Breast epithelium (tissue), 4 donors: ENCODE data around the gene SPATA6L. TPM values are rescaled to one million over a fixed set of nuclear protein-coding genes. Genes with fewer than 3 reads are reported as not detected.
"Not testable (repeated sequence)": the region's sequence is repeated elsewhere in the genome, so short reads cannot be mapped to it uniquely, and the experiment has no call there.

Source experiments
- DNase-seq, 2 donors: peaks; one replicate each; pipeline ENCODE4 v3.0.0-alpha.2; 2019; ENCODE audit warnings: low spot score in 2 of 2
- H3K27ac ChIP-seq, 2 donors: fragments of 200-600 bp; sonication (generic) in 1 of 2; one replicate each; pipeline ENCODE4 v1.5.1; 2016 to 2019; ENCODE audit warnings: mild to moderate bottlenecking in 1 of 2
- H3K27me3 ChIP-seq, 2 donors: fragments of 200-600 bp; sonication (generic) in 1 of 2; one replicate each; pipeline versions ENCODE4 v1.5.1 to v1.6.0; 2017 to 2019; ENCODE audit warnings: control low read depth in 1 of 2, mild to moderate bottlenecking in 1 of 2
- H3K36me3 ChIP-seq: fragments of 200-600 bp; one replicate; pipeline ENCODE4 v1.5.1; 2019
- H3K4me1 ChIP-seq, 2 donors: fragments of 200-600 bp; sonication (generic); one replicate each; pipeline ENCODE4 v1.5.1; 2016 to 2019; ENCODE audit warnings: control low read depth in 1 of 2
- H3K4me3 ChIP-seq, 3 donors: fragments of 200-600 bp; sonication (generic); 1 replicate in 2 of 3; 2 replicates in 1 of 3; pipeline ENCODE4 v1.5.1; 2016 to 2019; ENCODE audit warnings: mild to moderate bottlenecking in 3 of 3, moderate library complexity in 2 of 3
- H3K9me3 ChIP-seq, 2 donors: fragments of 200-600 bp; sonication (generic) in 1 of 2; one replicate each; pipeline ENCODE4 v1.5.1; 2016 to 2019; ENCODE audit warnings: control low read depth in 1 of 2
- CTCF ChIP-seq, 3 donors: fragments of 450-650 bp; IDR thresholded peaks; one replicate each; pipeline ENCODE4 v1.5.1; 2016 to 2017; ENCODE audit warnings: antibody characterized with exemption in 3 of 3, mild to moderate bottlenecking in 3 of 3, moderate library complexity in 3 of 3
- POLR2A ChIP-seq: fragments of 450-650 bp; IDR thresholded peaks from one replicate; pipeline ENCODE4 v1.6.1; 2016; ENCODE audit warnings: antibody characterized with exemption, mild to moderate bottlenecking, moderate library complexity
- POLR2AphosphoS5 ChIP-seq, 3 donors: sonication (generic); formaldehyde crosslinking; IDR thresholded peaks; one replicate each; pipeline ENCODE4 v1.6.1; 2017; ENCODE audit warnings: antibody characterized with exemption in 3 of 3
- intact Hi-C: fragments of 100-400 bp; cut with DNase I; formaldehyde crosslinking; loops from one replicate; pipeline ENCODE4 v1.15.1; 2023; ENCODE audit warnings: low total_unique reads
- total RNA-seq, 3 donors: library from RNA; depleted of rRNA; stranded (reverse); fragments of >200 nt; gene quantifications; one replicate each; pipeline ENCODE4 v1.1.0, GENCODE V29; 2016

Gene SPATA6L
- total RNA-seq, 3 donors from 2014 or later = 1.4 to 22.5 (median 14.4) TPM

- H3K4me1 ChIP-seq = peaks cover 0 to 11% of the 10 kb centered on the region in 2 donors
These were observed 3.1 kb downstream of the SPATA6L start for GRCh38 chr9:4662989-4663792.

GRCh38 chr9:4662108-4662988, 3.9 kb downstream of the SPATA6L start, which contains the start of gene PLPP6:
Gene PLPP6 (plus strand): TSS chr9:4662294. CDS start chr9:4662376, 82 bp downstream.
- Histone ChIP-seq H3K9me3 (no peaks in the 10 kb centered on the region), H3K4me3 (peak within 1 kb of the TSS; percentile 86 to 94 (median 90)), H3K4me1 (peaks cover 0 to 11% of the 10 kb centered on the region in 2 donors), H3K27me3 (no peaks in the 10 kb centered on the region), H3K27ac (peak within 1 kb of the TSS; percentile 92), H3K36me3 (no peaks in the 10 kb centered on the region)
- peak; percentile 88 to 93 for DNase-seq
- intact Hi-C loops = no loop called here
- peak; percentile 53 for TF ChIP-seq POLR2A
- TF ChIP-seq POLR2AphosphoS5 (IDR thresholded peaks at IDR 0.05) = peak; percentile 72 to 87 (median 86)
- TF ChIP-seq CTCF (IDR thresholded peaks at IDR 0.05) = peak; percentile 16 to 69 (median 45)

More at GRCh38 chr9:4662989-4663792, 3.1 kb downstream of the SPATA6L start:
- Histone ChIP-seq H3K36me3 (no peaks in the 10 kb centered on the region), H3K4me3 (peak overlapping the region; percentile 86 to 94 (median 90)), H3K9me3 (no peaks in the 10 kb centered on the region), H3K27me3 (no peaks in the 10 kb centered on the region), H3K27ac (peak overlapping the region; percentile 92)
- intact Hi-C loops = no loop called here
- DNase-seq = no peak
- TF ChIP-seq POLR2AphosphoS5 (IDR thresholded peaks at IDR 0.05) (peak in 1 of 3 donors; percentile 7), POLR2A (no peak)

GRCh38 chr9:4661611-4662010, 4.7 kb downstream of the SPATA6L start:
- H3K9me3 ChIP-seq = no peaks in the 10 kb centered on the region
- H3K36me3 ChIP-seq = no peaks in the 10 kb centered on the region
- peaks cover 0 to 11% of the 10 kb centered on the region in 2 donors for H3K4me1 ChIP-seq
- H3K27me3 ChIP-seq = no peaks in the 10 kb centered on the region
- peak overlapping the region; percentile 86 to 94 (median 90) for H3K4me3 ChIP-seq
- no peak for TF ChIP-seq CTCF (IDR thresholded peaks at IDR 0.05)
- TF ChIP-seq POLR2A = no peak
- no peak for TF ChIP-seq POLR2AphosphoS5 (IDR thresholded peaks at IDR 0.05)
- DNase-seq = no peak
- peak overlapping the region; percentile 92 for H3K27ac ChIP-seq
- intact Hi-C loops = no loop called here

- peak overlapping the region in 1 of 2 donors; percentile 92 for H3K27ac ChIP-seq
- H3K4me3 ChIP-seq = no peak overlapping the region
- intact Hi-C loops = no loop called here
- H3K36me3 ChIP-seq = no peaks in the 10 kb centered on the region
- H3K27me3 ChIP-seq = no peaks in the 10 kb centered on the region
- DNase-seq = no peak
- TF ChIP-seq POLR2A = no peak
- no peaks in the 10 kb centered on the region for H3K9me3 ChIP-seq
- peaks cover 0 to 11% of the 10 kb centered on the region in 2 donors for H3K4me1 ChIP-seq
These were observed 5.1 kb downstream of the SPATA6L start for GRCh38 chr9:4661165-4661564.

- intact Hi-C loops, DNase-seq, H3K27me3 ChIP-seq, H3K27ac ChIP-seq, H3K36me3 ChIP-seq, H3K4me3 ChIP-seq, H3K9me3 ChIP-seq: not testable (repeated sequence)
- H3K4me1 ChIP-seq = peaks cover 0 to 11% of the 10 kb centered on the region in 2 donors
These were observed 5.6 kb downstream of the SPATA6L start for GRCh38 chr9:4660665-4661064.

GRCh38 chr9:4657426-4658159, 8.7 kb downstream of the SPATA6L start:
- Histone ChIP-seq H3K4me3 (no peak overlapping the region), H3K27me3 (no peaks in the 10 kb centered on the region), H3K27ac (no peak overlapping the region), H3K9me3 (no peaks in the 10 kb centered on the region), H3K36me3 (no peaks in the 10 kb centered on the region), H3K4me1 (peaks cover 0 to 7% of the 10 kb centered on the region in 2 donors)
- DNase-seq = no peak
- intact Hi-C loops = no loop called here
- TF ChIP-seq POLR2AphosphoS5 (IDR thresholded peaks at IDR 0.05) = no peak
- TF ChIP-seq POLR2A = no peak
- TF ChIP-seq CTCF (IDR thresholded peaks at IDR 0.05) = no peak
